BE2C (cell line): ENCODE measurements around the gene KIAA1586.
A peak's percentile ranks its signal among the peaks of the same experiment; 100 is the strongest.

Experiments
- DNase-seq: peaks from one replicate; pipeline ENCODE4 v3.0.0-alpha.2; 2020
- H3K27me3 ChIP-seq: fragments of 250-450 bp; sonication (Bioruptor Pico); 2 replicates; pipeline ENCODE4 v1.5.1; 2020; ENCODE audit warnings: mild to moderate bottlenecking
- H3K36me3 ChIP-seq: fragments of 250-450 bp; sonication (Bioruptor Pico); 2 replicates; pipeline ENCODE4 v1.5.1; 2020; ENCODE audit warnings: mild to moderate bottlenecking
- H3K4me1 ChIP-seq: fragments of 250-450 bp; sonication (Bioruptor Pico); 2 replicates; pipeline ENCODE4 v1.5.1; 2020
- H3K4me3 ChIP-seq: 2 replicates; pipeline ENCODE4 v1.5.1; 2011; ENCODE audit warnings: low read depth, low read length
- H3K9me3 ChIP-seq: fragments of 250-450 bp; sonication (Bioruptor Pico); 2 replicates; pipeline ENCODE4 v1.5.1; 2020
- TF ChIP-seq, protein P1 (sequence below): IDR thresholded peaks from 2 replicates; pipeline ENCODE4 v1.5.1; 2012; ENCODE audit warnings: mild to moderate bottlenecking, low read depth, low read length

KIAA1586 gene

DNA sequence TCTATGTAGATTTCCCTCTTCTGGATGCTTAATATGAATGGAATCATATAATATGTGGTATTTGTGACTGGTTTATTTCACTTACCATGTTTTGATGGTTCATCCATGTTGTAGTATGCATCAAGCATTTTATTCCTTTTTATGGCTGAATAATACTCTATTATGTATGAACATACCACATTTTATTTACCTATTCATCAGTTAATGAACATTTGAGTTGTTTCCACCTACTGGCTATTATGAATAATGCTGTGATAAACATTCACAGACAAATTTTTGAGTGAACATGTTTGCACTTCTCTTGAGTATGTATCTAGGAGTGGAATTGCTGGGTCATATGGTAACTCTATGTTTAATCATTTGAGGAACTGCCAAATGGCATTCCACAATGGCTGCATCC, 28.6 kb downstream of the KIAA1586 start:
- no peak overlapping the region for H3K4me3 ChIP-seq
- no peaks in the 10 kb centered on the region for H3K36me3 ChIP-seq
- H3K4me1 ChIP-seq: no peaks in the 10 kb centered on the region
- TF ChIP-seq, protein P1, sequence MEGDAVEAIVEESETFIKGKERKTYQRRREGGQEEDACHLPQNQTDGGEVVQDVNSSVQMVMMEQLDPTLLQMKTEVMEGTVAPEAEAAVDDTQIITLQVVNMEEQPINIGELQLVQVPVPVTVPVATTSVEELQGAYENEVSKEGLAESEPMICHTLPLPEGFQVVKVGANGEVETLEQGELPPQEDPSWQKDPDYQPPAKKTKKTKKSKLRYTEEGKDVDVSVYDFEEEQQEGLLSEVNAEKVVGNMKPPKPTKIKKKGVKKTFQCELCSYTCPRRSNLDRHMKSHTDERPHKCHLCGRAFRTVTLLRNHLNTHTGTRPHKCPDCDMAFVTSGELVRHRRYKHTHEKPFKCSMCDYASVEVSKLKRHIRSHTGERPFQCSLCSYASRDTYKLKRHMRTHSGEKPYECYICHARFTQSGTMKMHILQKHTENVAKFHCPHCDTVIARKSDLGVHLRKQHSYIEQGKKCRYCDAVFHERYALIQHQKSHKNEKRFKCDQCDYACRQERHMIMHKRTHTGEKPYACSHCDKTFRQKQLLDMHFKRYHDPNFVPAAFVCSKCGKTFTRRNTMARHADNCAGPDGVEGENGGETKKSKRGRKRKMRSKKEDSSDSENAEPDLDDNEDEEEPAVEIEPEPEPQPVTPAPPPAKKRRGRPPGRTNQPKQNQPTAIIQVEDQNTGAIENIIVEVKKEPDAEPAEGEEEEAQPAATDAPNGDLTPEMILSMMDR: no peak
- DNase-seq: no peak
- no peaks in the 10 kb centered on the region for H3K27me3 ChIP-seq
- H3K9me3 ChIP-seq: no peaks in the 10 kb centered on the region

DNA sequence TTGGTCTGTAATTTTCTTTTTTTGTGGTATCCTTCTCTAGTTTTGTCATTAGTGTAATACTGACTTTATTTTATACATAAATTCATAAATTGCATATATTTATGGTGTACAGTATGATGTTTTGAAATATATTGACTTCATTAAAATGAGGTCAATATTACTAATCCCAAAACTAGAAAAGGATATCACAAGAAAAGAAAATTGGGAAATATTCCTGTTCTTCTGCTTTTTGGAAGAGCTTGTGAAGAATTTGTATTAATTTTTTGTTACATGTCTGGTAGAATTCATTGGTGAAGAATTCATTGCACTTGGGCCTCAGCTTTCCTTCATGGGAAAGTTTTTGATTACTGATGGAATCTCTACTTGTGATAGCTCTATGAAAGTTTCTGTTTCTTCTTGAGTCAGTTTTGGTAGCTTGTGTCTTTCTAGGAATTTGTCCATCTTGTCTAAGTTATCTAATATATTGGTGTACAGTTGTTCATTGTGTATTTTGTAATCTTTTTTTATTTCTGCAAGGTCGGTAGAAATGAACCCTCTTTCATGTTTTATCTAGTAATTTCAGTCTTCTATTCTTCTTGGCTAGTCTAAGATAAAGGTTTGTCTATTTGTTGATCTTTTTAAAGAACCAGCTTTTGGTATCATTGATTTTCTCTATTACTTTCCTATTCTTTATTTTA, 32.2 kb downstream of the KIAA1586 start:
- Histone ChIP-seq H3K9me3 (no peaks in the 10 kb centered on the region), H3K36me3 (no peaks in the 10 kb centered on the region), H3K4me3 (no peak overlapping the region), H3K4me1 (no peaks in the 10 kb centered on the region), H3K27me3 (no peaks in the 10 kb centered on the region)
- no peak for DNase-seq
- TF ChIP-seq, protein P1: no peak

DNA sequence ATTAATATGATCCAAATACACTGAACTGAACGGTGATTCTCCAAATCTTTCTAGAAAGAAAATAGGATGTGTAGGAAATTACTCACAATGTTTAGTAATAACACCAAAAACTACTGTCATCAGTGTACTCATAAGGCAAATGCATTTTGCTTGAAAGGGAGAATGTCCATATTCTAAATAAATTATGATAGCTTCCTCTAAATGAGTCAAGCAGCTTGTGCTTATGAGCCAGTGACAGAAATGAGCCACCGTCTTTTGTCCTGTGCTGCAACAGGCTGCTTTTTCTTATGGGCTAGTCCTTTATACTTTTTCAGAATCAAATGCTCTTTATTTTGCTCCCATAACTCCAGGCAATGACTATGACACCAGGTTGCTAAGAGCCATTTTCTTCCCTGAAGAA, 39.0 kb downstream of the KIAA1586 start:
- no peaks in the 10 kb centered on the region for H3K9me3 ChIP-seq
- no peak for DNase-seq
- H3K4me3 ChIP-seq: no peak overlapping the region
- TF ChIP-seq, protein P1: no peak
- H3K27me3 ChIP-seq: no peaks in the 10 kb centered on the region
- no peaks in the 10 kb centered on the region for H3K36me3 ChIP-seq
- H3K4me1 ChIP-seq: no peaks in the 10 kb centered on the region

DNA sequence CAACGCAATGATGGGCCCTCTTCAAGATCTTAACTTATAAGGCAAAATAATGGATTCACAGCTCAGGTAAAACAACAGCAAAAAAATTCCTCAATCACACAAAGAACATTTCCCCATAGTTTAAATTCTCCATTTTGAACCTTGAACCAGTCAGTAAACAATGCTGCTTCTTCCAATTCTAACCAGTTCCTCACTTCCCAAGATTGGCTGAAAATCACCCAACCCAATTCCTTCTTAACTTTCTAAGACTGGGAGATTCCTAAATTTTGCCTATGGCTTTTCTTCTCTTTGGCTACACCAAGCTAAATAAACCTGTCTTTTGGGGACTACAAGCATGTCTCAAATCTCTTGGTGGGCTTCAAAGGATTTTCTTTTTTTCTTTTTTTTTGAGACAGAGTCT, 40.4 kb downstream of the KIAA1586 start:
- no peak for DNase-seq
- no peaks in the 10 kb centered on the region for H3K27me3 ChIP-seq
- TF ChIP-seq, protein P1: no peak
- H3K4me1 ChIP-seq: no peaks in the 10 kb centered on the region
- H3K9me3 ChIP-seq: no peaks in the 10 kb centered on the region
- peaks cover 4% of the 10 kb centered on the region for H3K36me3 ChIP-seq
- no peak overlapping the region for H3K4me3 ChIP-seq

DNA sequence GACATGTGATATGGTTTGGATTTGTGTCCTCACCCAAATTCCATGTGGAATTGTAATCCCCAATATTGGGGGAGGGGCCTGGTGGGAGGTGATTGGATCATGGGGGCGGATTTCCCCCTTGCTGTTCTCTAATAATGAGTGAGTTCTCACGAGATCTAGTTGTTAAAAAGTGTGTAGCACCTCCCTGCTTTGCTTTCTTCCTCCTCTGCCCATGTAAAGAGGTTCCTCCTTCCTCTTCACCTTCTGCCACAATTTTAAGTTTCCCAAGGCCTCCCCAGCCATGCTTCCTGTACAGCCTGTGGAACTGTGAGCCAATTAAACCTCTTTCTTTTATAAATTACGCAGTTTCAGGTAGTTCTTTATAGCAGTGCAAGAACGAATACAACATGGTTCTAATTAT, 41.4 kb downstream of the KIAA1586 start:
- Histone ChIP-seq H3K4me3 (no peak overlapping the region), H3K36me3 (peaks cover 12% of the 10 kb centered on the region), H3K9me3 (no peaks in the 10 kb centered on the region), H3K27me3 (no peaks in the 10 kb centered on the region), H3K4me1 (no peaks in the 10 kb centered on the region)
- DNase-seq: no peak
- TF ChIP-seq, protein P1: no peak

DNA sequence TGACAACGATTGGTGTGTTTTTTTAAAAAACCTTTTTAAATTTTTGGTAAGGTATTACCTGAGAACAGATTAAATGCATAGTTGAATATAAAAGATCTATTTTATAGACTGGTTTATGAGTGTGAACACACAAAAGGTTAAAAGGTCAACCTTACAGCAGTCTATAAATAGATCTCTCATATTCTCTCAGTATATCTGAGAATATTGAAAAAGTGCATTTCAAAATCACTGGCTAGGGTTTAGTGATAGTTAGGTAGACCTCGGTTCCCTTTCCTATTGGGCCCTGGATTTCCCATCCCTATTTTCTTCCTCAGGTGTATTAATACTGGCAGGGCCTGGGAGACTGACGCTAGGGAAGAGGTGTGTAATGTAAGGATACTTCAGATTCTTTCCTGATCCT, 42.8 kb downstream of the KIAA1586 start:
- TF ChIP-seq, protein P1: no peak
- no peaks in the 10 kb centered on the region for H3K27me3 ChIP-seq
- peak overlapping the region; percentile 60 for H3K4me3 ChIP-seq
- no peaks in the 10 kb centered on the region for H3K9me3 ChIP-seq
- H3K36me3 ChIP-seq: peaks cover 14% of the 10 kb centered on the region
- no peaks in the 10 kb centered on the region for H3K4me1 ChIP-seq
- DNase-seq: no peak
